ENCODE results near the gene RPL13. TPM values are rescaled to one million over a fixed set of nuclear protein-coding genes. Genes with fewer than 3 reads are reported as not detected.

The RPL13 gene
- total and polyA plus RNA-seq, 2 of the 8 experiments (the other 6 are each of a cell fraction or from before 2014, with no cell fraction given): 2,162 to 7,384 TPM

DNA sequence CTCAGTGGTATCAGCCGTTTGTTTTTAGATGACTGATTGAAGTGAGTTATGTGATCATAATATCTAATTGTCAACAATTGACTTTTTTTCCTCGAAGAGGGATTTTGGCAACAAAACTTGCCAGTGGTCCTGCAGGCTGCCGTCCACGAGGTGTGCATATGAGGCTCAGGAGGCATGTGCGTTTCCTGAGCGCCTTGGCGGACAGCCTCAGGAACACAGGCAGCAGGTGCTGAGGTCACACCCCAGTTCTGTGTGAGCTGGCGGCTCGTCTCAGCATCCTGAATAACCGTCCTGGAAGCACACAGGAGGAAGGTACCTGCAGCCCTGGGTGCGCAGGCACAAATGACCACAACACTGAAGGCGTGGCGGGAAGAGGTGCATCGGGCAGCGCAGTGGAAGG, 40.6 kb upstream of the RPL13 start:
- peaks cover 7 to 11% of the 10 kb centered on the region in 2 experiments for H4K20me1 ChIP-seq (replicated peaks in 1 of 2; ENCODE audit: control insufficient read depth in 1 of 2, insufficient read depth in 2 of 2, low read length in 2 of 2)
- H2BK20ac ChIP-seq (ENCODE audit: low read length): no peak overlapping the region
- no peak overlapping the region for H3K9ac ChIP-seq (replicated peaks in 1 of 4; ENCODE audit: extremely low read depth in 1 of 4, low read depth in 3 of 4, low read length in 3 of 4)
- H3K56ac ChIP-seq (replicated peaks; ENCODE audit: insufficient read length, low read depth, low read length): no peak overlapping the region
- H3K18ac ChIP-seq (ENCODE audit: extremely low read depth, low read length): no peak overlapping the region
- no peak overlapping the region for H3K4me2 ChIP-seq (ENCODE audit: insufficient read depth in 1 of 2, low read depth in 2 of 2, low read length in 2 of 2)
- H2BK12ac ChIP-seq (ENCODE audit: low read depth, low read length): no peak overlapping the region
- H2BK5ac ChIP-seq (ENCODE audit: low read depth, low read length): no peak overlapping the region
- ChIA-PET CTCF (ENCODE audit: partially characterized antibody) (no interaction called here), POLR2A (ENCODE audit: partially characterized antibody) (no interaction called here)
- H3K27me3 ChIP-seq (replicated peaks in 1 of 4; ENCODE audit: control insufficient read depth in 3 of 4, extremely low read depth in 1 of 4, insufficient read depth in 3 of 4, low read length in 3 of 4): no peaks in the 10 kb centered on the region
- no peak overlapping the region for H4K8ac ChIP-seq (ENCODE audit: extremely low read depth, insufficient read depth, low read length)
- H3K36me3 ChIP-seq (ENCODE audit: control insufficient read depth in 2 of 4, insufficient read depth in 4 of 4, low read length in 3 of 4): peaks cover 13 to 47% (median 35%) of the 10 kb centered on the region in 4 experiments
- H4K91ac ChIP-seq (replicated peaks; ENCODE audit: insufficient read length, low read length): no peak overlapping the region
- no peaks in the 10 kb centered on the region for H3K9me3 ChIP-seq (ENCODE audit: insufficient read depth in 2 of 2, low read depth in 1 of 2, low read length in 1 of 2)
- no peaks in the 10 kb centered on the region for H3K23me2 ChIP-seq (ENCODE audit: low read depth, low read length)
- H2BK15ac ChIP-seq (ENCODE audit: low read length): no peak overlapping the region
- WGBS, 2 experiments (ENCODE audit: extremely low coverage in 1 of 2, insufficient coverage in 1 of 2, insufficient read length in 1 of 2, insufficient replicate concordance in 2 of 2, low coverage in 1 of 2, low lambda C conversion rate in 2 of 2, missing lambda C conversion rate in 1 of 2): 88% methylated on average over 15 of the region's 15 CpGs; no CpG with 5 or more reads in 1 of the 2 experiments
- no peaks in the 10 kb centered on the region; a peak in 1 of 7 replicates for H3K4me1 ChIP-seq (replicated peaks in 1 of 4; ENCODE audit: control insufficient read depth in 3 of 4, insufficient read depth in 4 of 4, low read length in 3 of 4)
- no peak overlapping the region for H2AK5ac ChIP-seq (ENCODE audit: low read depth, low read length)
- peaks cover 7% of the 10 kb centered on the region for H3K79me1 ChIP-seq (ENCODE audit: low read depth, low read length)
- H3K23ac ChIP-seq (ENCODE audit: insufficient read length): no peak overlapping the region
- no peak overlapping the region for H3K14ac ChIP-seq (ENCODE audit: insufficient read length)
- DNase-seq (ENCODE audit: low read depth in 1 of 2, low spot score in 2 of 2): no peak
- FAIRE-seq: no peak
- no peak overlapping the region for H3K4ac ChIP-seq (replicated peaks; ENCODE audit: insufficient read length, low read depth, low read length)
- H2BK120ac ChIP-seq (replicated peaks; ENCODE audit: low read depth, low read length): no peak overlapping the region
- TF ChIP-seq TAF7 (optimal IDR thresholded peaks at IDR 0.05; ENCODE audit: borderline replicate concordance, low read depth, low read length): no peak
- no peak for TF ChIP-seq CHD2 (IDR thresholded peaks at IDR 0.05; ENCODE audit: low read length)
- TF ChIP-seq FOSL1 (IDR thresholded peaks at IDR 0.05; ENCODE audit: insufficient read depth, low read depth, low read length): no peak
- no peak for TF ChIP-seq SUZ12 (IDR thresholded peaks at IDR 0.05; ENCODE audit: low read length)
- no peak overlapping the region for H4K5ac ChIP-seq (ENCODE audit: insufficient read length, low read depth, low read length)
- no peak overlapping the region for H3K27ac ChIP-seq (ENCODE audit: low read depth, low read length)
- H3K79me2 ChIP-seq (ENCODE audit: control insufficient read depth in 1 of 2, insufficient read depth in 2 of 2, low read length in 2 of 2): peaks cover 3 to 42% of the 10 kb centered on the region in 2 experiments; a peak in 3 of 4 replicates
- H3K4me3 ChIP-seq (ENCODE audit: extremely low read depth in 1 of 4, insufficient read depth in 2 of 4, low read depth in 3 of 4, low read length in 4 of 4): no peak overlapping the region
- H2AFZ ChIP-seq (ENCODE audit: low read length): no peak overlapping the region

Data from H1 (cell line).